HL-60 (cell line): ENCODE data around the gene CD79B.

Experiments used
- CTCF ChIP-seq: IDR thresholded peaks from one replicate; pipeline ENCODE4 v1.5.1; 2011; ENCODE audit warnings: low read length, control low read depth, inconsistent platforms; ENCODE audit not compliant: insufficient read depth
- GABPA ChIP-seq: IDR thresholded peaks from 2 replicates; pipeline ENCODE4 v1.6.1; 2012; ENCODE audit warnings: low read depth
- POLR2AphosphoS5 ChIP-seq: IDR thresholded peaks from 2 replicates; pipeline ENCODE4 v1.6.1; 2012; ENCODE audit warnings: low read depth
- REST ChIP-seq: IDR thresholded peaks from 2 replicates; pipeline ENCODE4 v1.6.1; 2012; ENCODE audit warnings: low read depth; ENCODE audit not compliant: insufficient replicate concordance
- SPI1 ChIP-seq: IDR thresholded peaks from 2 replicates; pipeline ENCODE4 v1.6.1; 2012; ENCODE audit warnings: low read depth, mild to moderate bottlenecking, borderline replicate concordance

- no peak for TF ChIP-seq CTCF
- TF ChIP-seq POLR2AphosphoS5, result no peak
- TF ChIP-seq REST, result no peak
- no peak for TF ChIP-seq GABPA
- no peak for TF ChIP-seq SPI1
These were observed 10.3 kb upstream of the CD79B start for GRCh38 chr17:63942309-63942985.
